Measurements from ENCODE around the gene FIBCD1.
"Not testable (repeated sequence)": the region's sequence is repeated elsewhere in the genome, so short reads cannot be mapped to it uniquely, and the experiment has no call there.

The FIBCD1 gene

GRCh38 chr9:130921989-130922892, 16.8 kb downstream of the FIBCD1 start:
- no peak for DNase-seq (ENCODE audit: low read depth)

GRCh38 chr9:130921300-130921988, 17.6 kb downstream of the FIBCD1 start:
- DNase-seq (ENCODE audit: low read depth): no peak

- DNase-seq (ENCODE audit: low read depth): no peak
Observed at GRCh38 chr9:130920762-130921299, 18.2 kb downstream of the FIBCD1 start.

- DNase-seq (ENCODE audit: low read depth): no peak
Observed at GRCh38 chr9:130920233-130920632, 18.8 kb downstream of the FIBCD1 start.

- no peak for DNase-seq (ENCODE audit: low read depth)
Observed at GRCh38 chr9:130919559-130920145, 19.4 kb downstream of the FIBCD1 start.

- DNase-seq (ENCODE audit: low read depth): no peak
Observed at GRCh38 chr9:130918826-130919558, 20.1 kb downstream of the FIBCD1 start.

GRCh38 chr9:130918101-130918825, 20.8 kb downstream of the FIBCD1 start:
- no peak for DNase-seq (ENCODE audit: low read depth)

- DNase-seq (ENCODE audit: low read depth): no peak
Observed at GRCh38 chr9:130917168-130917960, 21.7 kb downstream of the FIBCD1 start.

- no peak for DNase-seq (ENCODE audit: low read depth)
Observed at GRCh38 chr9:130915096-130915447, 24.0 kb downstream of the FIBCD1 start.

- DNase-seq (ENCODE audit: low read depth): no peak
Observed at GRCh38 chr9:130914417-130915095, 24.5 kb downstream of the FIBCD1 start.

- DNase-seq (ENCODE audit: low read depth): no peak
Observed at GRCh38 chr9:130913599-130914416, 25.2 kb downstream of the FIBCD1 start.

- DNase-seq (ENCODE audit: low read depth): no peak
Observed at GRCh38 chr9:130912932-130913598, 26.0 kb downstream of the FIBCD1 start.

- DNase-seq (ENCODE audit: low read depth): no peak
Observed at GRCh38 chr9:130911254-130912049, 27.6 kb downstream of the FIBCD1 start.

GRCh38 chr9:130910670-130911069, 28.4 kb downstream of the FIBCD1 start:
- not testable (repeated sequence) for DNase-seq (ENCODE audit: low read depth)

- DNase-seq (ENCODE audit: low read depth): not testable (repeated sequence)
Observed at GRCh38 chr9:130910041-130910440, 29.0 kb downstream of the FIBCD1 start.

GRCh38 chr9:130908878-130909355, 30.1 kb downstream of the FIBCD1 start:
- no peak for DNase-seq (ENCODE audit: low read depth)

- no peak for DNase-seq (ENCODE audit: low read depth)
Observed at GRCh38 chr9:130908146-130908877, 30.7 kb downstream of the FIBCD1 start.
